ENCODE results near the gene UBE2J2. TPM values are rescaled to one million over a fixed set of nuclear protein-coding genes. Genes with fewer than 3 reads are reported as not detected.

Gene UBE2J2
- total RNA-seq, 2 donors from 2014 or later = 43.1 to 83.3 TPM

- DNase-seq = no peak
- Histone ChIP-seq H3K27me3 (no peaks in the 10 kb centered on the region), H3K27ac (no peak overlapping the region), H3K9me3 (no peaks in the 10 kb centered on the region), H3K9ac (ENCODE audit: low read depth in 2 of 2, low read length in 2 of 2) (no peak overlapping the region), H3K36me3 (peaks cover 14% of the 10 kb centered on the region), H3K4me1 (no peaks in the 10 kb centered on the region), H3K4me3 (no peak overlapping the region)
- no peak for TF ChIP-seq CTCF (IDR thresholded peaks at IDR 0.05)
- intact Hi-C loops (cut with DNase I) = no loop called here
Measured at GRCh38 chr1:1259951-1260600, 13.6 kb downstream of the UBE2J2 start.

GRCh38 chr1:1259540-1259939, 14.1 kb downstream of the UBE2J2 start:
- no peak overlapping the region for H3K9ac ChIP-seq (ENCODE audit: low read depth in 2 of 2, low read length in 2 of 2)
- H3K4me1 ChIP-seq = no peaks in the 10 kb centered on the region
- H3K27me3 ChIP-seq = no peaks in the 10 kb centered on the region
- TF ChIP-seq CTCF (IDR thresholded peaks at IDR 0.05) = no peak
- no peaks in the 10 kb centered on the region for H3K9me3 ChIP-seq
- H3K36me3 ChIP-seq = peaks cover 14% of the 10 kb centered on the region
- DNase-seq = no peak
- H3K4me3 ChIP-seq = no peak overlapping the region
- intact Hi-C loops (cut with DNase I) = no loop called here
- H3K27ac ChIP-seq = no peak overlapping the region

GRCh38 chr1:1259119-1259488, 14.6 kb downstream of the UBE2J2 start:
- Histone ChIP-seq H3K36me3 (peaks cover 14% of the 10 kb centered on the region), H3K27ac (no peak overlapping the region), H3K27me3 (no peaks in the 10 kb centered on the region), H3K9me3 (no peaks in the 10 kb centered on the region), H3K4me3 (no peak overlapping the region), H3K9ac (ENCODE audit: low read depth in 2 of 2, low read length in 2 of 2) (no peak overlapping the region), H3K4me1 (no peaks in the 10 kb centered on the region)
- TF ChIP-seq CTCF (IDR thresholded peaks at IDR 0.05) = no peak
- no peak for DNase-seq
- intact Hi-C loops (cut with DNase I) = no loop called here

GRCh38 chr1:1256956-1257871, 16.4 kb downstream of the UBE2J2 start:
- no peaks in the 10 kb centered on the region for H3K9me3 ChIP-seq
- peaks cover 2% of the 10 kb centered on the region for H3K36me3 ChIP-seq
- no peak overlapping the region for H3K4me3 ChIP-seq
- no peak overlapping the region for H3K27ac ChIP-seq
- no peak overlapping the region for H3K9ac ChIP-seq (ENCODE audit: low read depth in 2 of 2, low read length in 2 of 2)
- intact Hi-C loops (cut with DNase I) = no loop called here
- H3K27me3 ChIP-seq = no peaks in the 10 kb centered on the region
- no peak for TF ChIP-seq CTCF (IDR thresholded peaks at IDR 0.05)
- no peak for DNase-seq
- H3K4me1 ChIP-seq = no peaks in the 10 kb centered on the region

- no peak for TF ChIP-seq CTCF (IDR thresholded peaks at IDR 0.05)
- Histone ChIP-seq H3K4me3 (no peak overlapping the region), H3K4me1 (no peaks in the 10 kb centered on the region), H3K9me3 (no peaks in the 10 kb centered on the region), H3K36me3 (no peaks in the 10 kb centered on the region), H3K9ac (ENCODE audit: low read depth in 2 of 2, low read length in 2 of 2) (no peak overlapping the region), H3K27me3 (no peaks in the 10 kb centered on the region), H3K27ac (no peak overlapping the region)
- no peak for DNase-seq
- intact Hi-C loops (cut with DNase I) = no loop called here
Measured at GRCh38 chr1:1255611-1256010, 18.0 kb downstream of the UBE2J2 start.

All from colonic mucosa (tissue), 4 donors.